Activated CD4-positive, CD25-positive, alpha-beta regulatory T cell treated with anti-CD3 and anti-CD28 coated beads, Interleukin-2, amount 50 U/mL, for 24 hours (primary cell): Measurements from ENCODE around the gene MAP2K6.
"Not testable (repeated sequence)": the region's sequence is repeated elsewhere in the genome, so short reads cannot be mapped to it uniquely, and the experiment has no call there.

ENCODE experiments used
- ATAC-seq, 2 donors: fragments of 150-1000 bp; cut with Tn5 transposase; one replicate each; pipeline ENCODE4 v1.10.0; 2021; ENCODE audit warnings: mild to moderate bottlenecking in 1 of 2, moderate library complexity in 1 of 2

MAP2K6 gene

GRCh38 chr17:69460963-69461922 lies 46.7 kb downstream of the MAP2K6 start:
- no peak for ATAC-seq

- no peak for ATAC-seq
Observed at GRCh38 chr17:69461951-69462369, 47.5 kb downstream of the MAP2K6 start.

- ATAC-seq, result no peak
Observed at GRCh38 chr17:69462882-69463281, 48.4 kb downstream of the MAP2K6 start.

- no peak for ATAC-seq
Observed at GRCh38 chr17:69466451-69466850, 52.0 kb downstream of the MAP2K6 start.

- ATAC-seq, result no peak
Observed at GRCh38 chr17:69466905-69467667, 52.6 kb downstream of the MAP2K6 start.

GRCh38 chr17:69468207-69468606 lies 53.7 kb downstream of the MAP2K6 start:
- ATAC-seq, result no peak

- ATAC-seq, result no peak
Observed at GRCh38 chr17:69470702-69471101, 56.2 kb downstream of the MAP2K6 start.

GRCh38 chr17:69471406-69471805 lies 56.9 kb downstream of the MAP2K6 start:
- no peak for ATAC-seq

GRCh38 chr17:69473841-69474831 lies 59.6 kb downstream of the MAP2K6 start:
- no peak for ATAC-seq

GRCh38 chr17:69477204-69477902 lies 62.9 kb downstream of the MAP2K6 start:
- no peak for ATAC-seq

GRCh38 chr17:69477903-69478266 lies 63.4 kb downstream of the MAP2K6 start:
- ATAC-seq, result no peak

GRCh38 chr17:69478916-69479315 lies 64.4 kb downstream of the MAP2K6 start:
- no peak for ATAC-seq

- ATAC-seq, result not testable (repeated sequence)
Observed at GRCh38 chr17:69479756-69480155, 65.3 kb downstream of the MAP2K6 start.

GRCh38 chr17:69480245-69480644 lies 65.7 kb downstream of the MAP2K6 start:
- ATAC-seq, result no peak

GRCh38 chr17:69485251-69485661 lies 70.8 kb downstream of the MAP2K6 start:
- ATAC-seq, result no peak

- no peak for ATAC-seq
Observed at GRCh38 chr17:69485901-69486643, 71.6 kb downstream of the MAP2K6 start.

- no peak for ATAC-seq
Observed at GRCh38 chr17:69486779-69487637, 72.5 kb downstream of the MAP2K6 start.

GRCh38 chr17:69489313-69489712 lies 74.8 kb downstream of the MAP2K6 start:
- ATAC-seq, result no peak

- no peak for ATAC-seq
Observed at GRCh38 chr17:69492410-69493071, 78.0 kb downstream of the MAP2K6 start.

- no peak for ATAC-seq
Observed at GRCh38 chr17:69495787-69496186, 81.3 kb downstream of the MAP2K6 start.
